NCI-H345 (cell line): ENCODE results near the gene CALML5.

Experiments used
- DNase-seq: peaks from one replicate; lab custom pipeline; 2025; lab: John Stamatoyannopoulos, UW

Gene CALML5

GRCh38 chr10:5461914-5462840 lies 37.2 kb downstream of the CALML5 start:
- no peak for DNase-seq

- no peak for DNase-seq
These were observed 38.2 kb downstream of the CALML5 start for GRCh38 chr10:5461203-5461588.

- DNase-seq = no peak
These were observed 38.7 kb downstream of the CALML5 start for GRCh38 chr10:5460468-5461202.

GRCh38 chr10:5458949-5459747 lies 40.2 kb downstream of the CALML5 start:
- DNase-seq = no peak

GRCh38 chr10:5458425-5458824 lies 40.9 kb downstream of the CALML5 start:
- DNase-seq = no peak

- DNase-seq = no peak
These were observed 41.6 kb downstream of the CALML5 start for GRCh38 chr10:5457741-5458140.

GRCh38 chr10:5456563-5456962 lies 42.8 kb downstream of the CALML5 start:
- DNase-seq = no peak

GRCh38 chr10:5453749-5454489 lies 45.5 kb downstream of the CALML5 start:
- no peak for DNase-seq

GRCh38 chr10:5450605-5451384 lies 48.6 kb downstream of the CALML5 start:
- DNase-seq = no peak

- no peak for DNase-seq
These were observed 49.5 kb downstream of the CALML5 start for GRCh38 chr10:5449823-5450222.

GRCh38 chr10:5449227-5449626 lies 50.1 kb downstream of the CALML5 start:
- no peak for DNase-seq
